ENCODE data around the gene COA5.

DNA sequence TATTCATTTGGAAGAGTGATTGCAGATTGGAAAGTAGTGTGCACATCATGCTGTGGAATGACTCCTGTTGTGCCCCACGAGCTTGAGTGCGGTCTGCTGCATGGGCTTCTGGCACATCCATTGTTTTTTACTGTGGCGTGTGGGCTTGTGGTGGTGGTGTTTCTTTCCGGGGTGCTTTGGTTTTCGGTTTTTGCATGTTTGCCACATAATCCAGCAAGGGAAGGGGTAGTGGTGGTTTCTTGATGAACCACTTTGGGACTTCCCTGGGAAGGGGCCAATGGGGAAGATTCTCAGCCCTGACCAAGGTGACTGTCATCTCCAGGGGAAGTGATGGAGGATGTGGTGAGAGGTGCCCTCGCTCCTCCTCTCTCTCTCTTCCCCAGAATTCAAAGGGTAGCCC, 57.0 kb downstream of the COA5 start:
- no peak for TF ChIP-seq EZH2 (IDR thresholded peaks at IDR 0.05)
- TF ChIP-seq POLR2AphosphoS5 (IDR thresholded peaks at IDR 0.05; ENCODE audit: borderline replicate concordance, low read depth, low read length): no peak
- no peak for TF ChIP-seq FOXP2 (optimal IDR thresholded peaks at IDR 0.05; ENCODE audit: control extremely low read depth, extremely low read length, insufficient read depth)
